HCT116 (cell line): Measurements from ENCODE around the gene PDE1A. TPM values are rescaled to one million over a fixed set of nuclear protein-coding genes. Genes with fewer than 3 reads are reported as not detected.

ENCODE experiments used
- ATAC-seq: fragments of 200-7000 bp; cut with Tn5 transposase; 2 replicates; pipeline ENCODE4 v1.9.1; 2020; ENCODE audit warnings: mild to moderate bottlenecking, moderate library complexity
- BruUV-seq: library from RNA; stranded (reverse); fragments of 400-500 nt; replicated peaks from 2 replicates; lab custom pipeline; 2021; lab: Mats Ljungman, UMichigan
- CTCF ChIA-PET: fragments of 300-600 bp; sonication (Branson Sonifier 250); formaldehyde crosslinking; loops from one replicate; lab custom pipeline; 2021; ENCODE audit warnings: antibody characterized with exemption; lab: Charles Lee
- POLR2A ChIA-PET: fragments of 300-600, 350-600 bp; sonication (Branson Sonifier 250); formaldehyde crosslinking; loops from one replicate; lab custom pipeline; 2021; ENCODE audit warnings: antibody characterized with exemption; lab: Charles Lee
- RAD21 ChIA-PET, 2 experiments: fragments of 300-600 bp; sonication (Branson Sonifier 250); formaldehyde crosslinking; loops; one replicate each; lab custom pipeline; 2023; ENCODE audit warnings: low total read pairs in 2 of 2; ENCODE audit not compliant: uncharacterized antibody in 2 of 2, unreplicated experiment in 2 of 2, low non-redundant PET in 1 of 2; lab: Charles Lee
- DNase-seq: peaks from one replicate; pipeline ENCODE4 v3.0.0-alpha.2; 2010; ENCODE audit warnings: low read depth, low spot score
- H2AFZ ChIP-seq: fragments of 200-600 bp; shearing (Covaris generic), sonication (generic); 2 replicates; pipeline ENCODE4 v1.6.1; 2017; ENCODE audit warnings: low read depth, mixed run types, mixed read lengths, antibody characterized with exemption, low read length; ENCODE audit not compliant: poor library complexity, severe bottlenecking
- H3K27ac ChIP-seq: 2 replicates; pipeline ENCODE4 v1.5.1; 2012; ENCODE audit warnings: low read depth, low read length
- H3K27me3 ChIP-seq: fragments of 200-600 bp; sonication (generic); 2 replicates; pipeline ENCODE4 v1.6.1; 2016; ENCODE audit warnings: mixed run types, low read length, mixed read lengths; ENCODE audit not compliant: insufficient read depth
- H3K36me3 ChIP-seq, 2 experiments: fragments of 200-500 bp in 1 of 2; fragments of 200-600 bp in 1 of 2; sonication (Bioruptor generic) in 1 of 2; sonication (generic) in 1 of 2; 2 replicates each; pipeline versions ENCODE4 v1.5.1 to v1.6.1; 2014 to 2016; ENCODE audit warnings: low read length in 2 of 2, inconsistent platforms in 1 of 2, mixed read lengths in 1 of 2, mixed run types in 1 of 2; ENCODE audit not compliant: insufficient read depth in 2 of 2, control insufficient read depth in 1 of 2
- H3K4me1 ChIP-seq, 2 experiments: fragments of 200-600 bp in 1 of 2; sonication (generic) in 1 of 2; 2 replicates each; pipeline versions ENCODE4 v1.5.1 to v1.6.1; 2012 to 2017; ENCODE audit warnings: low read length in 2 of 2, inconsistent platforms in 1 of 2, mild to moderate bottlenecking in 1 of 2, mixed read lengths in 1 of 2, mixed run types in 1 of 2, moderate library complexity in 1 of 2; ENCODE audit not compliant: insufficient read depth in 2 of 2, control insufficient read depth in 1 of 2
- H3K4me2 ChIP-seq: fragments of 200-600 bp; sonication (generic); 2 replicates; pipeline ENCODE4 v1.6.1; 2017; ENCODE audit warnings: mixed run types, low read length, mixed read lengths
- H3K4me3 ChIP-seq, 2 experiments: fragments of 200-600 bp in 1 of 2; sonication (generic) in 1 of 2; replicated peaks in 1 of 2; 2 replicates each; pipeline ENCODE4 v1.5.1; 2011 to 2016; ENCODE audit warnings: low read length in 2 of 2, control low read depth in 1 of 2, low read depth in 1 of 2, mild to moderate bottlenecking in 1 of 2, mixed read lengths in 1 of 2, mixed run types in 1 of 2
- H3K79me2 ChIP-seq: fragments of 200-600 bp; sonication (generic); 2 replicates; pipeline ENCODE4 v1.6.1; 2017; ENCODE audit warnings: mild to moderate bottlenecking, mixed run types, low read length, moderate library complexity, mixed read lengths; ENCODE audit not compliant: insufficient read depth
- H3K9ac ChIP-seq: fragments of 200-600 bp; sonication (generic); 2 replicates; pipeline ENCODE4 v1.6.1; 2016; ENCODE audit warnings: low read length, mixed read lengths
- H3K9me2 ChIP-seq: fragments of 200-600 bp; sonication (generic), shearing (Covaris generic); 2 replicates; pipeline ENCODE4 v1.6.1; 2017; ENCODE audit warnings: mixed run types, mild to moderate bottlenecking, moderate library complexity; ENCODE audit not compliant: insufficient read depth
- H3K9me3 ChIP-seq, 2 experiments: fragments of 200-500 bp in 1 of 2; fragments of 200-600 bp in 1 of 2; sonication (Bioruptor generic) in 1 of 2; sonication (generic) in 1 of 2; 2 replicates each; pipeline ENCODE4 v1.6.1; 2014 to 2017; ENCODE audit warnings: low read length in 2 of 2, mixed read lengths in 2 of 2, inconsistent platforms in 1 of 2, low read depth in 1 of 2, mild to moderate bottlenecking in 1 of 2, mixed run types in 1 of 2, moderate library complexity in 1 of 2; ENCODE audit not compliant: control insufficient read depth in 1 of 2, insufficient read depth in 1 of 2
- H4K20me1 ChIP-seq: fragments of 200-600 bp; sonication (generic), shearing (Covaris generic); 2 replicates; pipeline ENCODE4 v1.6.1; 2017; ENCODE audit warnings: mixed run types, mild to moderate bottlenecking, moderate library complexity; ENCODE audit not compliant: insufficient read depth
- EZH2phosphoT487 ChIP-seq: fragments of 200-600 bp; IDR thresholded peaks from 2 replicates; pipeline ENCODE4 v1.6.1; 2018; ENCODE audit warnings: antibody characterized with exemption, borderline replicate concordance
- JUND ChIP-seq: IDR thresholded peaks from 2 replicates; pipeline ENCODE4 v1.6.1; 2012
- POLR2A ChIP-seq: IDR thresholded peaks from 2 replicates; pipeline ENCODE4 v1.7.0; 2011; ENCODE audit warnings: borderline replicate concordance; ENCODE audit not compliant: insufficient read depth, insufficient read length; ENCODE audit errors: extremely low read depth
- POLR2AphosphoS5 ChIP-seq: IDR thresholded peaks from 2 replicates; pipeline ENCODE4 v1.6.1; 2011; ENCODE audit warnings: mild to moderate bottlenecking, low read depth, low read length, moderate library complexity
- RAD21 ChIP-seq: IDR thresholded peaks from 2 replicates; pipeline ENCODE4 v1.6.1; 2012; ENCODE audit warnings: low read depth, mild to moderate bottlenecking
- REST ChIP-seq: IDR thresholded peaks from 2 replicates; pipeline ENCODE4 v1.6.1; 2012; ENCODE audit warnings: low read depth
- SIN3A ChIP-seq: IDR thresholded peaks from 2 replicates; pipeline ENCODE4 v1.6.1; 2012; ENCODE audit warnings: low read depth
- SP1 ChIP-seq: IDR thresholded peaks from 2 replicates; pipeline ENCODE4 v1.6.1; 2012; ENCODE audit warnings: low read depth
- TCF7L2 ChIP-seq: IDR thresholded peaks from 2 replicates; pipeline ENCODE4 v1.7.0; 2011; ENCODE audit warnings: borderline replicate concordance, inconsistent platforms; ENCODE audit not compliant: insufficient read depth, insufficient read length; ENCODE audit errors: extremely low read depth
- ZFX ChIP-seq: fragments of 450-650 bp; IDR thresholded peaks from 2 replicates; pipeline ENCODE4 v1.6.1; 2017
- intact Hi-C: fragments of 100-400 bp; cut with micrococcal nuclease; formaldehyde crosslinking; loops from 2 replicates; pipeline ENCODE4 v1.10.0; 2022
- total RNA-seq: library from RNA; stranded (reverse); gene quantifications from one replicate; pipeline ENCODE4 v1.2.1, GENCODE V29; 2021; ENCODE audit not compliant: unreplicated experiment

Gene PDE1A
- total RNA-seq, 1 experiment from 2014 or later = 0.12 TPM

GRCh38 chr2:182302174-182302573 is 124.7 kb downstream of the PDE1A start:
- no peaks in the 10 kb centered on the region for H3K9me3 ChIP-seq
- H3K36me3 ChIP-seq = no peaks in the 10 kb centered on the region
- no peaks in the 10 kb centered on the region for H3K27me3 ChIP-seq
- intact Hi-C loops = no loop called here
- H3K9me2 ChIP-seq = no peaks in the 10 kb centered on the region
- no peak overlapping the region for H3K27ac ChIP-seq
- ChIA-PET RAD21 (no interaction called here), CTCF (no interaction called here), POLR2A (no interaction called here)
- DNase-seq (no peak), ATAC-seq (no peak)
- H3K4me2 ChIP-seq = no peak overlapping the region
- no peaks in the 10 kb centered on the region for H3K4me1 ChIP-seq
- BruUV-seq = no TSS peak
- no peaks in the 10 kb centered on the region for H3K79me2 ChIP-seq
- TF ChIP-seq RAD21 (no peak), POLR2A (no peak), REST (no peak), JUND (no peak), EZH2phosphoT487 (no peak), SP1 (no peak), SIN3A (no peak), POLR2AphosphoS5 (no peak), ZFX (no peak), TCF7L2 (no peak)
- no peaks in the 10 kb centered on the region for H4K20me1 ChIP-seq
- no peak overlapping the region for H3K9ac ChIP-seq
- no peak overlapping the region for H3K4me3 ChIP-seq
- no peak overlapping the region for H2AFZ ChIP-seq
